ENCODE data around the gene YBEY.

DNA sequence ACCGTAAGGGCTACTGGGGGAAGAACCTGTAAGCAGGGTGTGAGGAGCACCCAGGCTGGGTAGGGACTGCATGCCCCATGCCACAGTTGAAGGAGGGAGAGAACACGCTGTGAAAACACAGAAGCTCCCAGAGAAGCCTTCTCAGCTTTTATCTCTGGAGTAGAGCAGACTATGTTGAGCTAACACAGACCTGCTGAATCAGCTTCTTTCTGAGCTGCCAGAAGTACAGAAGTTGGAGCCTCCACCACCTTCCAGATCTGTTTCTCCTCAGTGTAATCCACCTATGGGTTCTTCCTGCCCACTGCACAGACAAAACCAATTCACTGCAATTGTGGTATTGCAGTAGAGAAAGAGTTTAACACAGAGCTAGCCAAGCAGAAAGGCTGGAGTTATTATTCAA lies 5.4 kb downstream of the YBEY start:
- TF ChIP-seq CTCF (IDR thresholded peaks at IDR 0.05) (no peak), POLR2A (IDR thresholded peaks at IDR 0.05) (no peak)
